Measurements from ENCODE around the gene RAD51B.

DNA sequence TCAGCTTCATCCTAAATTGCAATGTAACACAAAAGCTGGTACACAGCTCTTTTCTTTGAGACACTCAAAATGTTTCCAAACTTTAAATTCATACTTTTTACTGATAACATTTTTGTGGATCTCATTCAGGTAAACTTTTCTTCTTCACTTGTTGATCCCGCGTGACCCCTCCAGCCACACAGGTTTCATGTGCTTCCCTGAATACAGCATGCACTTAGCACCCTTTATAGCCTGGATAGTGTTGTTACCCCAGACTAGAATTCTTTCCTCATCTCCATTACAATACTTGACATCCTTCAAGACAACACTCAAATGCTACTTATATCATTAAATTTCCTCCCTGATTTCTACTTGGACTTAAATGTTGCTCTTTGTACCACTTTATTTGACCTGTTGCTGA, 373.4 kb downstream of the RAD51B start:
- TF ChIP-seq, protein P1, sequence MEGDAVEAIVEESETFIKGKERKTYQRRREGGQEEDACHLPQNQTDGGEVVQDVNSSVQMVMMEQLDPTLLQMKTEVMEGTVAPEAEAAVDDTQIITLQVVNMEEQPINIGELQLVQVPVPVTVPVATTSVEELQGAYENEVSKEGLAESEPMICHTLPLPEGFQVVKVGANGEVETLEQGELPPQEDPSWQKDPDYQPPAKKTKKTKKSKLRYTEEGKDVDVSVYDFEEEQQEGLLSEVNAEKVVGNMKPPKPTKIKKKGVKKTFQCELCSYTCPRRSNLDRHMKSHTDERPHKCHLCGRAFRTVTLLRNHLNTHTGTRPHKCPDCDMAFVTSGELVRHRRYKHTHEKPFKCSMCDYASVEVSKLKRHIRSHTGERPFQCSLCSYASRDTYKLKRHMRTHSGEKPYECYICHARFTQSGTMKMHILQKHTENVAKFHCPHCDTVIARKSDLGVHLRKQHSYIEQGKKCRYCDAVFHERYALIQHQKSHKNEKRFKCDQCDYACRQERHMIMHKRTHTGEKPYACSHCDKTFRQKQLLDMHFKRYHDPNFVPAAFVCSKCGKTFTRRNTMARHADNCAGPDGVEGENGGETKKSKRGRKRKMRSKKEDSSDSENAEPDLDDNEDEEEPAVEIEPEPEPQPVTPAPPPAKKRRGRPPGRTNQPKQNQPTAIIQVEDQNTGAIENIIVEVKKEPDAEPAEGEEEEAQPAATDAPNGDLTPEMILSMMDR (IDR thresholded peaks at IDR 0.05) = no peak
- TF ChIP-seq POLR2A (IDR thresholded peaks at IDR 0.05) = no peak
